Activated naive CD8-positive, alpha-beta T cell treated with anti-CD3 and anti-CD28 coated beads, Interleukin-2, amount 10 ng/mL, durations not matched to agents 7 days and 5 days (primary cell): ENCODE measurements around the gene DDX24. TPM values are rescaled to one million over a fixed set of nuclear protein-coding genes. Genes with fewer than 3 reads are reported as not detected.
A peak's percentile ranks its signal among the peaks of the same experiment; 100 is the strongest.

Experiments used
- ATAC-seq: fragments of 150-1000 bp; cut with Tn5 transposase; one replicate; pipeline ENCODE4 v1.10.0; 2021; ENCODE audit warnings: low read depth, moderate library complexity
- POLR2A ChIA-PET: fragments of 350-600 bp; sonication (Branson Sonifier 250); formaldehyde crosslinking; loops from one replicate; lab custom pipeline; 2021; ENCODE audit warnings: antibody characterized with exemption; lab: Charles Lee
- DNase-seq: peaks from one replicate; pipeline ENCODE4 v3.0.0; 2021
- H3K27ac Mint-ChIP-seq: one replicate; pipeline ENCODE4 v1.8.0; 2022; ENCODE audit warnings: mild to moderate bottlenecking, mixed read lengths
- H3K27me3 Mint-ChIP-seq: one replicate; pipeline ENCODE4 v1.8.0; 2022; ENCODE audit warnings: mild to moderate bottlenecking, moderate library complexity, mixed read lengths
- H3K36me3 Mint-ChIP-seq: one replicate; pipeline ENCODE4 v1.8.0; 2021; ENCODE audit warnings: mild to moderate bottlenecking, mixed read lengths
- H3K4me1 Mint-ChIP-seq: one replicate; pipeline ENCODE4 v1.8.0; 2021; ENCODE audit warnings: mixed read lengths
- H3K4me3 Mint-ChIP-seq: one replicate; pipeline ENCODE4 v1.8.0; 2022; ENCODE audit warnings: mild to moderate bottlenecking, moderate library complexity, mixed read lengths
- H3K9me3 Mint-ChIP-seq: one replicate; pipeline ENCODE4 v1.8.0; 2021; ENCODE audit warnings: mixed read lengths
- total RNA-seq, 2 experiments: library from RNA; stranded (reverse); gene quantifications; one replicate each; pipeline ENCODE4 v1.2.3, GENCODE V29; 2021

The DDX24 gene
- total RNA-seq, 2 experiments from 2014 or later = 232 to 237 TPM

- Mint-ChIP-seq H3K4me1 (peaks cover 30% of the 10 kb centered on the region), H3K9me3 (no peaks in the 10 kb centered on the region), H3K4me3 (no peak overlapping the region), H3K27ac (no peak overlapping the region), H3K36me3 (no peaks in the 10 kb centered on the region), H3K27me3 (peaks cover 36% of the 10 kb centered on the region)
- ATAC-seq (no peak), DNase-seq (no peak)
- POLR2A ChIA-PET = no interaction called here
Observed at GRCh38 chr14:94014382-94014781, 66.6 kb downstream of the DDX24 start.

DNA sequence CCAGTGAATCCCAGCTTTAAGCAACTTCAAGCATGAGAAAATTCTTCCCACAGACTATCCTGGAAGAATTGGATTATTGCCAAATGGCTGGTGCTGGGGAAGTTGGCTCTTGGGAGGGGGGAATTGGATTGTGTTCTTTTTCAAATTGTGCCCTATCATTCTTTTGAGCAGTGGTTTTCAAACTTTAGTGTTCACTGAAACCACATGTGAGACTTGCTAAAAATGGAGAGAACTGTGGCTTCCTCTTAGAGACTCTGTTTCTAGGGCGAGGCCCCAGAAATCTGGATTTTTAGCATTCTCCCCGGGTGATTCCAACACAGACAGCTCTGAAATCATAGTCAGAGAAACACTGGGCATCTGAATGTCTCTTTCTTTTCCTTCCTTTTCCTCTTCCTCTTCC, 69.2 kb downstream of the DDX24 start:
- Mint-ChIP-seq H3K27ac (peak overlapping the region; percentile 74), H3K9me3 (no peaks in the 10 kb centered on the region), H3K27me3 (peaks cover 23% of the 10 kb centered on the region), H3K4me3 (peak overlapping the region; percentile 69), H3K36me3 (no peaks in the 10 kb centered on the region), H3K4me1 (peaks cover 49% of the 10 kb centered on the region)
- ATAC-seq = peak; percentile 80
- POLR2A ChIA-PET = interaction anchor here (1.5 to 2.1 kb wide), 3 partner anchors 14 to 52 kb away, joined by 5 to 7 read pairs (median 7); partner anchors contain the start of gene OTUB2
- DNase-seq = no peak

DNA sequence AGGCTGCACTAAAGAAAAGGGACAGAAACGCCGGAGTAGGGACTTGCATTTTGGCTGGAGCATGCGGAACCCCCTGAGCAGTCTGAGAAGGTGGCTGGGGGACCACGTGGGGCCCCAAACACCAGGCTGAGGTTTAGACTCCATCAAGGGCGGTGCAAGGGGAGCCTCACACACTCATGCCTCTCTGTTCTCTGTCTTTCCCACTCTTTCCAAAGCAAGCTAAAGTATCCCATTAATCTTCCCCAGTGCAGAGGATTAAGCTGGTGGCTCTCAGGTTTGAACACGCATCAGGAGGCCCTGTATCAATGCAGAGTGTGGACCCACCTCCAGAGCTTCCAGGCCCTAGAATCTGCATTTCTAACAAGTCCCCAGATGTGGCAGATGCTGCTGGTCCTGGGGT, 70.4 kb downstream of the DDX24 start:
- POLR2A ChIA-PET = interaction anchor here (0.9 to 2.1 kb wide), 4 partner anchors 15 to 51 kb away, joined by 3 to 7 read pairs (median 6); partner anchors contain the start of gene OTUB2
- H3K27me3 Mint-ChIP-seq = peaks cover 17% of the 10 kb centered on the region
- H3K36me3 Mint-ChIP-seq = no peaks in the 10 kb centered on the region
- H3K4me3 Mint-ChIP-seq = no peak overlapping the region
- no peak for DNase-seq
- no peak overlapping the region for H3K27ac Mint-ChIP-seq
- no peaks in the 10 kb centered on the region for H3K9me3 Mint-ChIP-seq
- ATAC-seq = no peak
- peaks cover 49% of the 10 kb centered on the region for H3K4me1 Mint-ChIP-seq

- H3K27me3 Mint-ChIP-seq = peaks cover 15% of the 10 kb centered on the region
- H3K36me3 Mint-ChIP-seq = no peaks in the 10 kb centered on the region
- no peaks in the 10 kb centered on the region for H3K9me3 Mint-ChIP-seq
- peak overlapping the region; percentile 31 for H3K4me3 Mint-ChIP-seq
- H3K4me1 Mint-ChIP-seq = peaks cover 53% of the 10 kb centered on the region
- ATAC-seq = no peak
- no peak for DNase-seq
- POLR2A ChIA-PET = interaction anchor here (1.3 kb wide), 1 partner anchor 32 kb away, joined by 3 read pairs; no protein-coding TSS in a partner anchor
- H3K27ac Mint-ChIP-seq = no peak overlapping the region
Observed at GRCh38 chr14:94009767-94010166, 71.2 kb downstream of the DDX24 start.

GRCh38 chr14:94008234-94008633, 72.8 kb downstream of the DDX24 start:
- peaks cover 54% of the 10 kb centered on the region for H3K4me1 Mint-ChIP-seq

DNA sequence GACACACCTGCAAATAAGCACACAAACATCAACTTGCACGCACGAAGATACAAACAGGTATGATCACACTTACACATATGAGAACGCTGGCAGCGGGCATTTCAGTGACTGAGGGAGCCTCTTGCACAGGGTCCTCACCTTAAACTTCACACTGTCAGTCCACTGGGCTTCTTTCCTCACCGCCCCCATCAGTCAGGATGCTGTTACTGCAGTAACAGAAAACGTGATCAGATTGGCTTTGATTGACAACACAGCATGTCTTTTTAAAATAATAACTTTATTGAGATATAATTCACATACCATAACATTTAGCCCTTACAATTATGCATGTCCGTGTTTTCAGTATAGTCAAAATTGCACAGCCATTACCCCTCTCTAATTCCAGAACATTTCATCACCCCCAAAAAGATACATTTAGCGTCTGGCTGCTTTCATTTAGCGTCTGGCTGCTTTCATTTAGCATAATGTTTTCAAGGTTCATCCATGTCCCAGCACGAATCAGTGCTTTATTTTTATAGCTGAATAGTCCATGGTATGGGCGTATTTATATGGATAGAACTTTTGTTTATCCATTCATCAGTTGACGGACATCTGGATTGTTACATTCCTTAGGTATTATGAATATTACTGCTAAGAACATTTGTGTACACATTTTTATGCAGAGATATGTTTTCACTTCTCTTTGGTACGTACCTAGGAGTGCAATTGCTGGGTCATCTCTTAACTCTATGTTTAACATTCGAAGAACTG, 75.5 kb downstream of the DDX24 start:
- Mint-ChIP-seq H3K36me3 (no peaks in the 10 kb centered on the region), H3K4me1 (peaks cover 43% of the 10 kb centered on the region), H3K4me3 (no peak overlapping the region), H3K27ac (no peak overlapping the region), H3K27me3 (peaks cover 7% of the 10 kb centered on the region), H3K9me3 (no peaks in the 10 kb centered on the region)
- ATAC-seq (no peak), DNase-seq (no peak)
- POLR2A ChIA-PET = interaction anchor here (3.2 kb wide), 1 partner anchor 66 kb away, joined by 12 read pairs; no protein-coding TSS in a partner anchor

More at GRCh38 chr14:94008234-94008633, 72.8 kb downstream of the DDX24 start:
- Mint-ChIP-seq H3K9me3 (no peaks in the 10 kb centered on the region), H3K4me3 (peak overlapping the region; percentile 29), H3K27ac (peak overlapping the region; percentile 20), H3K27me3 (peaks cover 13% of the 10 kb centered on the region), H3K36me3 (no peaks in the 10 kb centered on the region)
- DNase-seq = no peak
- ATAC-seq = peak; percentile 67
- POLR2A ChIA-PET = interaction anchor here (0.9 to 1.6 kb wide), 2 partner anchors 38 to 68 kb away, joined by 3 to 4 read pairs; no protein-coding TSS in a partner anchor

DNA sequence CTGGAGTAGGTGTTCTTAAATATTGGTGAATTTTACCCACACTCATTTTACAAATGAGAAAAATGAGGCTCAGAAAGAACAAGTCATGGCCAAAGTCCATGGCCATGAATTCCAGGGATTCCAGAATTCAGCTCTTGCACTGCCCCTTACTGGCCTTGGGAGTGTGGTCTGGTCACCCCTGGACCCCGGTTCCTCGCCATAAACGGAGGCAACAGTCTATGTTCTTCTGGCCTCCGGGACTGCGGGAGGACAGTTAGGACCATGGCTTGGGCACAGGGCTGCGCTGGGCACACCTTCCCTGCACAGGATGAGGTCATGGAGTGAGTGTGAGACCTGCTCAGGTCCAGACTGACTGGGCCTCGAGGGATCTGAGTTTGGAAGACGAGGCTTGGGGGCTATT, 77.0 kb downstream of the DDX24 start:
- no peaks in the 10 kb centered on the region for H3K9me3 Mint-ChIP-seq
- no peak for ATAC-seq
- no peak overlapping the region for H3K27ac Mint-ChIP-seq
- no peak for DNase-seq
- no peaks in the 10 kb centered on the region for H3K36me3 Mint-ChIP-seq
- peaks cover 34% of the 10 kb centered on the region for H3K4me1 Mint-ChIP-seq
- POLR2A ChIA-PET = interaction anchor here (3.2 kb wide), 1 partner anchor 64 kb away, joined by 12 read pairs; no protein-coding TSS in a partner anchor
- no peak overlapping the region for H3K4me3 Mint-ChIP-seq
- H3K27me3 Mint-ChIP-seq = peaks cover 5% of the 10 kb centered on the region

- peaks cover 29% of the 10 kb centered on the region for H3K4me1 Mint-ChIP-seq
- H3K36me3 Mint-ChIP-seq = no peaks in the 10 kb centered on the region
- peaks cover 5% of the 10 kb centered on the region for H3K27me3 Mint-ChIP-seq
- POLR2A ChIA-PET = interaction anchor here (3.2 kb wide), 1 partner anchor 64 kb away, joined by 12 read pairs; no protein-coding TSS in a partner anchor
- ATAC-seq (no peak), DNase-seq (no peak)
- no peak overlapping the region for H3K27ac Mint-ChIP-seq
- H3K9me3 Mint-ChIP-seq = no peaks in the 10 kb centered on the region
- H3K4me3 Mint-ChIP-seq = no peak overlapping the region
Observed at GRCh38 chr14:94003397-94003796, 77.6 kb downstream of the DDX24 start.

GRCh38 chr14:94001501-94002396, 79.3 kb downstream of the DDX24 start:
- Mint-ChIP-seq H3K4me3 (peak overlapping the region; percentile 47), H3K9me3 (no peaks in the 10 kb centered on the region), H3K36me3 (no peaks in the 10 kb centered on the region), H3K4me1 (peaks cover 28% of the 10 kb centered on the region), H3K27ac (peak overlapping the region; percentile 47), H3K27me3 (peaks cover 5% of the 10 kb centered on the region)
- POLR2A ChIA-PET = interaction anchor here (1.2 to 3.2 kb wide), 3 partner anchors 31 to 62 kb away, joined by 7 to 15 read pairs (median 12); no protein-coding TSS in a partner anchor
- peak; percentile 76 for ATAC-seq
- peak; percentile 69 for DNase-seq

DNA sequence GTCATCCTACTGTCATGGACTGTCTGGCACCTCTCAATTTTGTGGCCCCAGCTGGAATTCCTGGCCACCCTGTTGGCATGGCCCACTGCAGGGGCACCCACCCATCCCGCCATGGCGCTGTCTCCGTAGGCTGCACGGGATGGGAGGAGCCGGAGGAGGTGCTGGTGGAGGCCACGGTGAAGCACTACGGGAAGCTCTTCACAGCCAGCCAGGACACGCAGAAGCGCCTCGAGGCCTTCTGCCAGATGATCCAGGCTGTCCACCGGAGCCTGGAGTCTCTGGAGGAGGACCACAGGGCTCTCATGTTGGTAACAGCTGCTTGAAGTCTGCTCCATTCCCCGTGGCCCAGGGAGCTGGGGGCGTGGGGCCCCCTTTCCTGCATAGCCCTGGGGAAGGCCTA, 80.0 kb downstream of the DDX24 start:
- Mint-ChIP-seq H3K27ac (no peak overlapping the region), H3K36me3 (no peaks in the 10 kb centered on the region), H3K4me3 (no peak overlapping the region), H3K4me1 (peaks cover 28% of the 10 kb centered on the region), H3K27me3 (peaks cover 5% of the 10 kb centered on the region), H3K9me3 (no peaks in the 10 kb centered on the region)
- POLR2A ChIA-PET = interaction anchor here (1.2 to 2.6 kb wide), 2 partner anchors 30 to 61 kb away, joined by 7 to 15 read pairs; no protein-coding TSS in a partner anchor
- DNase-seq (no peak), ATAC-seq (no peak)

DNA sequence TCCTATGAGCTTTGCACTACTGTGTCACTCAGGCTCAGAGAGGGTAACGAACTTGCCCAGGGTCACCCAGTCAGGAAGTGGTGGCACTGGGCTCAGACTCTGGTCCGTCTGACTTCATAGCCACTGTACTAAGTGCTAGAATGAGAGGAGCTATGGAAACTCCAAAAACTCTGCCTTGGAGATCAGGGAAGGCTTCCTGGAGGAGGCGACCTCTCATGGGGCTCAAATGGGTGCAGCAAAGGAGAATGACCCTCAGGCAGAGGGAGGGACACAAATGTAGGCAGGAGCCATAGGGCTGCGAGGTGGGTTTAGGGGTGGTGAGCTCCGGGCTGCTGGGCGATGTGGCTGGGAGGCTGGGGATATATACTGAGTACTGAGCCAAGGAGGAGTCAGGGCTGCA, 80.7 kb downstream of the DDX24 start:
- ATAC-seq = no peak
- peaks cover 3% of the 10 kb centered on the region for H3K27me3 Mint-ChIP-seq
- H3K36me3 Mint-ChIP-seq = no peaks in the 10 kb centered on the region
- DNase-seq = no peak
- H3K27ac Mint-ChIP-seq = no peak overlapping the region
- no peak overlapping the region for H3K4me3 Mint-ChIP-seq
- peaks cover 31% of the 10 kb centered on the region for H3K4me1 Mint-ChIP-seq
- POLR2A ChIA-PET = interaction anchor here (1.6 to 2.6 kb wide), 2 partner anchors 30 to 60 kb away, joined by 5 to 15 read pairs; no protein-coding TSS in a partner anchor
- no peaks in the 10 kb centered on the region for H3K9me3 Mint-ChIP-seq

GRCh38 chr14:93999573-93999972, 81.4 kb downstream of the DDX24 start:
- ATAC-seq = no peak
- no peak overlapping the region for H3K4me3 Mint-ChIP-seq
- no peak for DNase-seq
- H3K4me1 Mint-ChIP-seq = peaks cover 31% of the 10 kb centered on the region
- POLR2A ChIA-PET = interaction anchor here (1.1 to 2.6 kb wide), 3 partner anchors 29 to 59 kb away, joined by 3 to 15 read pairs (median 5); no protein-coding TSS in a partner anchor
- H3K27me3 Mint-ChIP-seq = no peaks in the 10 kb centered on the region
- no peaks in the 10 kb centered on the region for H3K9me3 Mint-ChIP-seq
- no peak overlapping the region for H3K27ac Mint-ChIP-seq
- H3K36me3 Mint-ChIP-seq = no peaks in the 10 kb centered on the region
